Amniotic epithelial cell (primary cell): ENCODE measurements around the gene ACP1.
"Not testable (repeated sequence)": the region's sequence is repeated elsewhere in the genome, so short reads cannot be mapped to it uniquely, and the experiment has no call there.

Experiments used
- DNase-seq: peaks from one replicate; pipeline ENCODE4 v3.0.0-alpha.2; 2010; ENCODE audit warnings: low read depth

The ACP1 gene

DNA sequence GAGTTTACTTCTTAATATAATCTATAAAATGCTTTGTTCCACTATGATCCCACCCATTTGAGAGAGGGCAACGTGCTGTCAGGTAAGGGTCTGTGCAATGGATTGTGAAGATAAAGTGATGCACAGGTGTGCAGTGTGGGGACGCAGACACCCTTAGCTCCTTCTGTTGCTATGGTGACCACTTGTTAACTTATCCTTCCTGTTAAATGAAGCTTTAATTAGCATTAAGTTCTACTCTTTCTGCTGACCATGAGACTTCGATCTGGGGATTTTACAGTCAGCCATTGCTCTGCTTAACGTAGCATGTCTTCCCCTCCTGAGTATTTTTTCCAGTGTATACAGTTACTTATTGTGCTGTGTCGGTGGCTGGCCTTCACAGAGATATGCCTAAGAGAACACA, 46.2 kb downstream of the ACP1 start:
- no peak for DNase-seq

DNA sequence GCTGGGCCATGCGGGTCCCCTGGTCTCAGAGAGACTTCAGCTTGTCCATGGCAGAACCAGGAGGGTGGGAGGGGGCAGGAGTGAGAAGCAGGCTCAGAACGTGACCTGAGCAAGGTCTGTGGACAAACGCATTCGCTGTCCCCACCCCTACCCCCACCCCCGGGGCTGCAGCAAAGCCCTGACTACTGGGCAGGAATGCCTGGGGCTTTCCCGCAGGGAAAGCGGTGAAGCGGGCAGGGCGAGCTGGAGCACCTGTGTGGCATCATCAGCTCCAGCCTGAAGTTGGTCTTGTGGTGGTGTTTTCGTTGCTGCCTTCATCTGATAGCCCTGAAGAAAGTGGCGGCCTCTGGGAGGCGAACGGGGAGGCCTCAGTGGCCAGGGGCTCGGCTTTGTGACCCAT, 49.2 kb downstream of the ACP1 start:
- DNase-seq, result no peak

DNA sequence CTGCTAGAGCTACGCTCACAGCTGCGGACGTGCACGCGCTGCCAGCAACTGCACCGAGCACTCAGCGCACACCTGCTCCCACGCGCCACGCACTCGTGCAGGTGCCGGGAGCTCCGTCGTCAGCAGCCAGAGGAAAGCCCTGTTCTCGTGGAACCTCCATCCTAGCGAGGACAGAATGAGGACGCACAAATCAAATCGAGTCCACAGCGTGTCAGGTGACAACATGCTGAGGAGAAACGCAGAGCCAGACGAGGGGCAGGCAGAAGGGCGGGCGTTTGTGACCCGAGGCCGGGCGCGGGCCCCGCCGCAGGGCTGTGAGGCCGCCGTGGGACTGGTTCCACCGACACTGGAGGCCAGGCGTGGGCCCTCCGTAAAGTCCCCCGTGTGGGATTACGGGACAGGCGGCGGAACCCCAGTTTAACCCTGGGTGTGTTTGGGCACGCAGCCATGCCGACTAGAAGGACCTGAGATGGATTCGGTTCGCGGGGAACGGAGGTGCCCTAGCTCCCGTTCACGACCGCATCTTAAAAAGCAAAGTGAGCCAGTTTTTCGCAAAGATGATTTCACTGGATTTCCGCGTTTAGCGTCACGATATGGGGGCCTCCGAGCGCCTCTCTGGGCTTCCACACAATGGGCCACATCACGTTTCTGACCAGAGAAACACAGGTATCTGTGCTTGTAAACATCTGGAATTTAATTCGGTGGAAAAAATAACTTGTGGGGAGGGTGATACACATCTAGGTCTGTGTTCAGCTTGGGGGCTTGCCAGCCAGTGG, 50.0 kb downstream of the ACP1 start:
- DNase-seq, result no peak

DNA sequence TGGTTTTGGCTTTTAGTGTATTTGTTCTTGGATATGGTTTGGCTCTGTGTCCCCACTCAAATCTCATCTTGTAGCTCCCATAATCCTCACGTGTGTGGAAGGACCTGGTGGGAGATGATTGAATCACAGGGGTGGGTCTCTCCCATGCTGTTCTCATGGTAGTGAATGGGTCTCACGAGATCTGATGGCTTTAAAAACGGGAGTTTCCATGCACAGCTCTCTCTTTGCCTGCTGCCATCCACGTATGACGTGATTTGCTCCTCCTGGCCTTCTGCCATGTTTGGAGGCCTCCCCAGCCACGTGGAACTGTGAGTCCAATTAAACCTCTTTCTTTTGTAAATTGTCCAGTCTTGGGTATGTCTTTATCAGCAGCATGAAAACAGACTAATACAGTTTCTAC, 51.2 kb downstream of the ACP1 start:
- DNase-seq, result not testable (repeated sequence)

DNA sequence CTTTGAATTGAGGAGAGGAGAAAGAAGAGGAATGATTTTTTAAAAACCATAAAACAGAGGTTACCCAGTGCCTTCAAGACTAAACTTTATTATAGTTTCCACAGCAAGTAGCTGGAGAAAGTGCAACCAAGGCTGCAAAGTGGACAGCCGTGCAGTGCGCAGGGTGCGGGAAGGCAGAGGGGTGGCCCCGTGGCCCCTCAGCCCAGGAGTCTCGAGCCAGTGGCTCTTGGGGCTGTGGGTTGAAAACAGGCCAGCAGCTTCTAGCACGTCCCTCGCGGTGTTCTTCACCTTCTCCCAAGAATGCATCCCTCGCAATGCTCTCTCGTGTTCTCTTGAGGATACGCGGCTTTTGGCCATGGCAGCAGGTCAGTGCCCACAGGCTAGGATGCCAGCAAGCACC, 51.6 kb downstream of the ACP1 start:
- no peak for DNase-seq

DNA sequence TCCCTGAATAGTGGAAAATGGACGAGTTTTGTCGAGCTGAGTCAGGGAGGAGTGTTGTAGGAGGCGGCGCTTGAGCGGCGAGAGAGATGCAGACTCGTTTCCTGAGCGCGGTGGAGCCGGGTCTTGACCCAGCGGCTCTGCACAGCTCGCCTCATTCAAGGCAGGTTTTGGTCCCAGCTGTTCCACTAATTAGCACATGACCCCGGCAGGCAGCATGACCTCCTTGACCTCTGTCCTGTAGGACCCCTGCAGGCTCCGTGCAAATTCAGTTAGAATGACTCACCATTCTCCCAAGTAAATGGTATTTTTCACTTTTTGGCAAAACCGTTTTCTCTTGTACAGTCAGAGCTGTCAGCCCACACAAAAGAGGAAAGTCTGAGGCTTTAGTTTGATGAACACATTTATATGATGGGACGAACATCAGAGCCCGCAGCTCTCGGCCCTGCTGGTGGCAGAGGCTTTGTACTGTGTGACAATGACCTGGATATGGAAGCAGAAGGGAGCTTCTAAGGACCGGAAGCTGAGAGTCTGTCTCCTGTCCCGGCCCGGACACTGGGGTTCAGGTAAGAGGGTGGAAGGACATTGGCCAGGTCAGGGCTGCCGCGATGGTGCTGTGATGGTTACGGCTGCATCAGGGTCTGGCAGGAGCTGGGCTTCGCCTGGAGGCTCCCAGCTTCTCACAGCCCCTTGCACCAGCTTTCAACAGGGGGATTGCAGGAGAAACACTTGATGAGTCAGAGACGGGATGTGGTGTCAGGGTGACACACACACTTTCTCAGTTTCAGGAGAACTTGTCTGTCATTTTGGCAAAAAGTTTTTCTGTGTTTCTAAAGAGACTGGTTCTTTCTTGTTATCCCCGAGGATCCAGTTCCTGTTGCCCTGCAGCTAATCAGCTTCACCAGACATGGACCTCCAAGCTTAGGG, 53.0 kb downstream of the ACP1 start:
- no peak for DNase-seq

DNA sequence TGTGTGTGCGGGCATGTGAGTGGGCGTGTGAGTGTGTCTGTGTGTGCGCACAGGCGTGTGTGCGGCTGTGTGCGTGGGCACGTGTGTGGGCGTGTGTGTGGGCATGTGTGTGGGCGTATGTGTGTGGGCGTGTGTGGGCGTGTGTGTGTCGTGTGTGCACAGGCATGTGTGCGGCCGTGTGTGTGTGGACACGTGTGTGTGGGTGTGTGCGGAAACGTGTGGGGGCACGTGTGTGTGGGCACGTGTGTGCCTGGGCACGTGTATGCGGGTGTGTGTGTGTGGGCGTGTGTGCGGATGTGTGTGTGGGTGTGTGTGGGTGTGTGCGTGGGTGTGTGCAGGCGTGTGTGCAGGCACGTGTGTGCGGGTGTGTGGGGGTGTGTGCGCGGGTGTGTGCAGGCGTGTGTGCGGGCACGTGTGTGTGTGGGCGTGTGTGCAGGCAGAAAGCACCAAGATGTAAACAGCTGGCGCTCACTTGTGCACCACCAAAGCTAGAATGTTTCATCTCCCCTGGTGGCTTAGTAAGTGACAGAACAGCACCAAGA, 54.4 kb downstream of the ACP1 start:
- DNase-seq, result no peak

DNA sequence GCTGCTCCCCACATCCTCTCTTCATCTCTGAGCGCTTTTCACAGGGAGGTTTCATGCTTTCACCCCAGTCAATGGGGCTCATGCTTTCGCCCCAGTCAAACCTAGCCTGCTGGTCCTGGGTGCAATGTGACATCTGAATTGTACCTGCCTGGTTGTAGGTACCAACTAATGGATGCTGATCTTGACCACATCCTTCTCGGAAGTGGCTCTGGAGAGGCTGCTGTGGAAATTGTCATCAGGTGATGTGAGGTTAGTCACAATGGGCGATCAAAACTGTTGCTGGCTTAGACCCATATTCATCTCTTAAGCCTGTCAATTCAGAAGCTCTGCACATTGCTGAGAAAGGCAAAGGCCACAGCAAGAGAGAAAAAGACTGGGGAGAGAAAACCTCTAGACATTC, 55.8 kb downstream of the ACP1 start:
- no peak for DNase-seq

DNA sequence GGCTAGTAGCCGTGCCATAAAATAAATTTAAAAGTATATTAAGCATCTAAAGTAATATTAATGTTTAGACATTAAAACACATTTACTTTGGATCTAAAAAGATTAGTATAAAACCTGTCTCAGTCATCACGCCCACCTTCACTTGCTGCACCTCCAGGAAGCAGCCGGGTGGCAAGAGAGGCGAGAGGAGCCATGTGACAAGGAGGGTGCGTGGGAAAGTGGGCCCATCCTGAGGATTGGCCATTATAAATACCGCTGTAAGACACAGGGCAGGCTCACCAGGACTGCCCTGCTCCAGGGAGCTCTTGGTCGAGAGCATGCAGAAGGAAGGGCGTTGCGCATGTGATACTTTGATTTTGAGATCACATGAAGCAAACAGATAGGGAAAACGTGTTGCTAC, 57.6 kb downstream of the ACP1 start:
- no peak for DNase-seq

DNA sequence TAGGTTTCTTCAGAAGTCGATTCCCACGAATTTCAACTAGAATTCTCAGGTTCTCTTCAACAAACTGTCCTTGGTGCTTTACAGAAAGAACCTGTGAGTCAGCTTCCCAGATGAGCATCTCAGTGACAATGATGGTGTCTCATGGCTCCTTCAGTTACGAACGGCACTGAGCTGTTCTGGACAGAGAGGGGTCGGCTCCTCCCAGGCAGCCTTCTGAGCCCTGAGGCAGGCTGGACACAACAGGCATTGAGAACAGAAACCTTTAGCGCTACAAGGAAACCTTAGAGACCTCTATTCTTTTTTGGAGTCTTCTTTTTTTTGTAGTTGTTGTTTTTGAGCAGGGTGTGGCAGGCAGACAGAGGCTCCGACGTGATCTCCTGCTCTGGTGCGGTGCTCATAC, 58.3 kb downstream of the ACP1 start:
- no peak for DNase-seq
